Activated T-helper 1 cell treated with Interleukin-2 at 50 U/mL for 16 hours (primary cell): Measurements from ENCODE around the gene RNF5.
A peak's percentile ranks its signal among the peaks of the same experiment; 100 is the strongest.
"Not testable (repeated sequence)": the region's sequence is repeated elsewhere in the genome, so short reads cannot be mapped to it uniquely, and the experiment has no call there.

Experiments used
- DNase-seq: peaks from one replicate; pipeline ENCODE4 v3.0.0-alpha.2; 2020; ENCODE audit warnings: low read depth

The RNF5 gene

DNA sequence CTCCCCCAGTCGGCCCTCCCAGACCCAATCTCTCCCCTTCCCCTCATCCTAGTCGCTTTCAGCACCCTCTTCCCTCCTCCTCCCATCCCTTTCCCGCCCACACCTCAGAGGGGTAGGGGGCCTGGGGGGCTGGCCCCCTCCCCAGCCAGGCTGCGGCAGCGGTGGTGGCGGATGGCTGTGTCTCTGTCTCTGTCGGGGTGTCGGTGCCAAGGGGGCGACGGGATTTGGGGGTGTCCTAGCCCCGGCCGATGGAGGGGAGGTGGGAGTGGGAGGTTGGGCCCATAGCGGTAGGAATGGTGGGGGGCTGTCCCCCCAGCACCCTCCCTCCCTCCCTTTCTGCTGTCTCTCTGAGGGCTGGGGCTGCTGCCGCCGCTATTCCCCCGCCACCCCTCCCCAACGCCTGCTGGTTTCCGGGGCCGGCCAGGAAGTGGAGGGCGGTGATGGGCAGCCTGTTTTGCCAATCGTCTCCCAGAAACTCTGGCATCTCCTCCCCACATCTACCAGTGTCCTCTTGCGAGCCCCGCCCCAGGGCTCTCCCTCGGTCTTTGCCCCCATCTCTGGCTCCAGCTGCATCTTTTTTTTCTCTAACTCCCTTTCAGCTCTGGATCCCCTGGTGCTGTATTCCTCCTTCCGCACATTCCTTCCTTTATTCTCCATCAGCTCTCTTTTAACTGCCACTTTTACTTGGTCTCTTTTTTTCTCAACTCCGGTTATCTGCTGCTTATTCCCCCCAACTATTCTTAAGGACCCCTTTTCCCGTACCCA is 2.3 kb upstream of the RNF5 start, which contains the start of gene AGPAT1:
Gene AGPAT1, minus strand, starts transcription at position 374 of the 765 bp plus-strand sequence. CDS start 4,588 bp downstream, outside the sequence.
- peak; percentile 93 for DNase-seq

DNA sequence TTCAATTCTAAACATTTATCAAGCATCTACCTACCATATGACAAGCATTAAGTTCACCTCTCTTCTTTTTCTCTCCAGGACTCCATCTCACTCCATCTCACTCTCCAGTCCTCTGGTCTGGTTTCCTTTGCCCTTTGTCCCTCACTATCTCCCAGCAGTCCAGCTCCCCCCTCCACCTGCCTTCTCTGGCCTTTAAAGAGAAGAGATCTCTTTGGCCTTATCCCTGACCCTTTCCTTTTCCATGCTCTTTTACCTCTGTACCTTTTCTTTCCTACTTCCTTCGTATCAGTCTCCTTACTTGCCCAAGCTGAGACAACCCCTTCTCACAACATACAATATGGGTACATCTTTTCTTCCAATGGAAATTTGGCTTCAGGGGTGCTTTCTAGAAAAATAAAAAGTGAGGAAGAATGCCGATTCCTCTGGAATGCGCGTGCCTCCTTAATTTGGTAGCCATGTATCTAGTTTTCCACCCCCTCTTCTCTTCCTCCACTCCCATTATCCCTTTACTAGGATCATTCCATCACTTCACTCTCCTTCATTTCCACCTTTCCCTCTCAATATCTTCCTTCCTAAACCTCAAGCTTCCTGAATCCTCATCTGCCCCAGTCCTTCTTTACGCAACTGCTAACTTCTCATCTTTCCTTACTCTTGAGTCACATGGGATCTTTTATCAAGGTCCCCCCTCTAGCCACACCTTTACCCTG is 1.6 kb upstream of the RNF5 start:
- no peak for DNase-seq

DNA sequence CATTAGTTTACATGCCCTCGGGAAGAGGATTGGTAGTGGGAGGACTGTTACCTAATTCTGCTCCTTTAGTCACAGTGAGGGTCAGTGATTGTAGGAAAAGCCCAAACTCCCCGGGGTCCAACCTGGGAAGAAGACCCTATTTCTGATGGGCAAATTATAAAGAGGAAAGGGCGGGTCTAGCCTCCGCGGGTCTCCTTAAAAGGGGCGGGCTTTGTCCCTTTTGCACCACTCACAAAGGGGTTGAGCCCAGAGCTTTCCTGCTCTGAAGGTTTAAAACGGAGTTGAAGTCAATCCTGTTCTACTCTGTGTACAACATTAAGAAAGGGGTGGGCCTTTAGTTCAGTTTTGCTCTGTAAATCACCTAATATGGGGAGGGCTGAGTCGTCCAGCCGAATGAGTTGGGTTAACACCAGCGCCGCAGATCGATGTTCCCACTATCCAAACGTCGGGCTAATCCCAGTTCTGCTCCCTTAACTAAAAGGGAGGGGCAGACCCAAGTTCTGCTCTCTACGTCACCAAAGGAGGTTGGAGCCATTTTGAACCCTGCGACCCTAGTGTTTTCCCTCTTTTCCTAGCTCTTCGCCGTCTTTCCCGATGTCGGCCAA is 920 bp upstream of the RNF5 start:
- no peak for DNase-seq

DNA sequence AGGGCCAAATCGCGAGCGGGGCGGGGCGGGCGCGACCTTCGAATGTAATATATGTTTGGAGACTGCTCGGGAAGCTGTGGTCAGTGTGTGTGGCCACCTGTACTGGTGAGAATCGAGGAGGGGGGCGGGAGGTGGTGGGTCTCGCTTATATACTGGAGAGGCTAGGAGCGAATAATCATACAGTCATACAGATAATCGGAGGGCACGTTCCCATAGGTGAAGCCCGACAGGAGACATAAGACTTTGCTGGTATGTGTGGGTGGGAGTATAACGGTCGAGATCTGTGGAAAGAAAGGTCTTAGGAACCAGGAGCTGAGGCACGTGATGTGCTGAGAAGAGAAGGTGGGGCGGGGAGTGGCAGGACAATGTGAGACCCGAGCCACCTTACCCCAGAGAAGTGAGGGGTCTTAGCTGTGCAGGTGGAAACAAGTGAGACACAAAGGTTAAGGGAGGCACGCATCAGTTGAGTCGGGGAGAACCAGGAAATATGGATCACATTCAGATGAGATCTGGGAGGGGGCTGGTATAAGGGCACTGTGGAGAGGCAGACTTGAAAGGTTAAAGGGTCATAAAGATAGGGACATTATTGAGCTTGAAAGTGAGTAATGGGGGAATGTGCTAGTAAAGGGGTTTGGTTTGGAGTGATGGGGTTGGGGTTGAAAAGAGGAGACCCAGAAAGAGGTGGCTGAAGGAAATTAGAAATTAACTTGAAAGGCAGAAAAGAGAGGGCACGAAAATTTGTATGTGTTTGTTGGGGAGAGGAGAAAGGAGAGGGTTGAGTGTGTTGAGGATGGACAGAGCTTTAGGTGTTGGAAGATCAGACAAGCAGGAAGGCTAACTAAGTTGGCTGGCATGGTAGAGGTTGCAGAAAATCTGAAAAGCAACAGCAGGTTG is 589 bp downstream of the RNF5 start:
- DNase-seq, result no peak

DNA sequence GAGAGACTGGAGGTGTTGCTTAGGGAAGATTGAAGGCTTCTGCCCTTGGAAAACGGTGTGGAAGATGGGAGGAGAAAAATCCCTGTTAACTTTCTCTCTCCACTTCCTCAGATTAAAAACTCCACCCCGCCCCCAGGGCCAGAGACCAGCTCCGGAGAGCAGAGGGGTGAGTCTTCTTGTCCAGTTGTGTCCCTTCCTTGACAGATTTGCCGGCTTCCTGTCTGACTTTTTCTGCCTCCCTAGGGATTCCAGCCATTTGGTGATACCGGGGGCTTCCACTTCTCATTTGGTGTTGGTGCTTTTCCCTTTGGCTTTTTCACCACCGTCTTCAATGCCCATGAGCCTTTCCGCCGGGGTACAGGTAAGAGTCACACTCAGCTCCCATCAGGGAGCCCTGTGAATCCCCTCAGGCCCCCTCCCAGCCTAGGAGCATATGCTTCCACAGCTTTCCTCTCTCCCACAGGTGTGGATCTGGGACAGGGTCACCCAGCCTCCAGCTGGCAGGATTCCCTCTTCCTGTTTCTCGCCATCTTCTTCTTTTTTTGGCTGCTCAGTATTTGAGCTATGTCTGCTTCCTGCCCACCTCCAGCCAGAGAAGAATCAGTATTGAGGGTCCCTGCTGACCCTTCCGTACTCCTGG is 1.7 kb downstream of the RNF5 start:
- no peak for DNase-seq

DNA sequence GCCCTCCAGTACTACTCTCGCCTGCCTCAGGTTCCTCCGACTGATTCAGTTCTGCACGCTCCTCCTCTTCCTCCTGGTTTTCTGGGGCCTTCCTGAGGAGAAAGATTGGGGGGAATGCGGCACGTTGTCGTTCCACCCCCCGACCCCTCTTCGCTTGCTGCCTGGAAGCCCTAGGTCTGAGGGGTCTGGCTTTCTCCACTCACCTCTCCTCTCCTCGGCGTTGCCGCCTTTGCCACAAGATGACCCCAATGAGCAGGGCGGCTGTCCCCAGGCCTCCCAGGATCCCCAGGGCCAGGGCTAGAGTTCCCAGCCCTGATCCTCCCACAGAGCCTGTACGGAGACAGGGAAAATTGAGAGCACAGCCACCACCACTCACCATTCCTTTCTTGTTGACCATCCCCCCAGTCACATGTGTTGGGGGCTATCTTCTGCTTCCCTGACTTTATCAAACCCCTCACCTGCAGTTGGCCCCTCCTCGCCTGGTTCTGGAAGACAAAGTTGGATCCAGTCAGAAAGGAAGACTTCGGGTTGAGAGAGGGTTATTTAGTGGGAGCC is 3.0 kb downstream of the RNF5 start:
- DNase-seq, result no peak

DNA sequence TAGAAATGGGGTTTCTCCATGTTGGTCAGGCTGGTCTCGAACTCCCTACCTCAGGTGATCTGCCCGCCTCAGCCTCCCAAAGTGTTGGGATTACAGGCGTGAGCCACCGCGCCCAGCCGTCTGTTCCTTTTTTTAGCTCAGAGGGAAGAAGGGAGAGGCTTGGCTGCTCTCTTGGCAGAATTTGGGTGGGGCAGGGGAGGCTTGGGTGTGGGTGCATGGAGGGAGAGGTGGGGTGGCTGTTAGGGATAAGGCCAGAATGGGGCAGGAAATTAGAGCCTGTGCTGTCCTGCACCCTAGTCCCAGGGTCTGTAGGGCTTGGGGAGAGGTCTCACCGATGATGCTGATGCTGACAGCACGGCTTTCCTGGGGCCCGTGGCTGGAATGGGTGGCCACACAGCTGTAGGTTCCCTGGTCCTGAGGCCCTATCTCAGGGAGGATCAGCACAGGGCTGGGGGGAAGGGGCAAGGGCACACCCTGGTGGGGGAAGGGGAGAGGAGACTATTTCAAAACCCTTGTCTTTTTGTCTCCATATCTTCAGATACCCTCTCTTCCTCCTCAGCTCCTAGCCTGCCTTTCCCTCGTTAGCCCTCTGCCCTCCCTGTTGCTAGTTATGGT is 3.8 kb downstream of the RNF5 start:
- DNase-seq, result no peak

DNA sequence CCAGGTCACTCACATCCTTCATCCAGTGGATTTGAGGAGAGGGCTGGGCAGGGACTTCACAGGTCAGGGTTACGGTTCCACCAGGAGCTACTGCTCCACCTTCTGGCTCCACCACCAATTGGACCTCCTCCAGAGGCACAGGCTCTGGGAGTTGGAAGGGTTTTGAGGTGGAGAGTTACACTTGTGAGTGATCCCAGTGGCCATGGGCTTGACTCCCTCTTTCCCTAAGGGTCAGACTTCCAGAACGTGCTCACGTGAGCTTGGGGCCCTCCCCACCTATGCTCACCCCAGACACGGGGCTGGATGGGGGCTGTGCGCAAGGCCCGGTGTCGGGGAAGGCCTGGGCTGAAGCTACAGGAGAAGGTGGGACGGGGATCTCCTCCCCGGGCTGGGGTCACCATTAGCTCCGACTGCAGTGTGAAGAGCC is 4.4 kb downstream of the RNF5 start:
- no peak for DNase-seq

DNA sequence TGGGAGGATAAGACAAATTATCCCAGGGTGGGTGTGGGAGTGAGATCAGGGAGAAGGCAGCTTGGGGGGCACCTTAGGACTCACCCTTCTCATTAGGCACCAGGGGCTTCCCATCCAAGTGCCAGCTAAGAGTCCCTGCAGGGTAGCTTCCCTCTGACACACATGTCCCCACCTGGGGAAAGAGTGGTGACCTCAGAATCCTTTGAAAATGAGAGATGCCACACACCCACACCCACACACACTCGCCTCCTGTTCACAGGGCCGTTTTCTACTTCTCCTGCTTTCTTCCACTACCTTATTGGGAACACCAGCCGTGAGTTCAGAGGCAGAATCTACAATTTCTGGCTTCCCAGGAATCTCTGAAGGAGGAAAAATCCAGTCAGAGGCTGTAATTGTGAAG is 4.8 kb downstream of the RNF5 start:
- DNase-seq, result no peak

DNA sequence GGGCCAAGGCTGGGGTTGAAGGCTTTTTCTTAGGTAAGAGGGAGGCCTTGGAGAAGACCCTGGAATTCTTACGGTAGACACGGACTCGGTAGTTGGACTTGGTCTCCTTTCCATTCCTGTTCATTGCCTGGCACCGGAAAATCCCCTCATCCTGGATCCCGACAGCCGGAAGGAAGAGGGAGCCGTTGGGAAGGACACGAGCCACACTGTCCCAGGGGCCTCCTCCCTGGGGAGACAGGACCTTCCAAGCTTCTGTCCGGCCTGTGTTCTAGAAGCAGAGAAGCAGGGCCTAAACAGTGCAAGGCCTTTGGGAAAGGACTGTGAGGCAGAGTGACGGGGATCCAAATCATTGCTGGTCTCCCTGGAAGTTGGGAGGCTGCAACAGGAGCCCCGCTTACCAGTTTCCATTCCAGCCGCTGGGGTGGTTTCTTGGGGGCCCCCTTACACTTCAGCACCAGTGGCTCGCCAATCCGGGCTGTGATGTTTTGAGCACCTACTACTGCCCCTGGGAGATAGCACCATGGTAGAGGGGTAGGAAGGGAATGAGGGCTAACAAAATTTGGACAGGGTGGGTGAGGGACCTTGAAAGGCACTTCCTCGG is 5.4 kb downstream of the RNF5 start:
- no peak for DNase-seq

DNA sequence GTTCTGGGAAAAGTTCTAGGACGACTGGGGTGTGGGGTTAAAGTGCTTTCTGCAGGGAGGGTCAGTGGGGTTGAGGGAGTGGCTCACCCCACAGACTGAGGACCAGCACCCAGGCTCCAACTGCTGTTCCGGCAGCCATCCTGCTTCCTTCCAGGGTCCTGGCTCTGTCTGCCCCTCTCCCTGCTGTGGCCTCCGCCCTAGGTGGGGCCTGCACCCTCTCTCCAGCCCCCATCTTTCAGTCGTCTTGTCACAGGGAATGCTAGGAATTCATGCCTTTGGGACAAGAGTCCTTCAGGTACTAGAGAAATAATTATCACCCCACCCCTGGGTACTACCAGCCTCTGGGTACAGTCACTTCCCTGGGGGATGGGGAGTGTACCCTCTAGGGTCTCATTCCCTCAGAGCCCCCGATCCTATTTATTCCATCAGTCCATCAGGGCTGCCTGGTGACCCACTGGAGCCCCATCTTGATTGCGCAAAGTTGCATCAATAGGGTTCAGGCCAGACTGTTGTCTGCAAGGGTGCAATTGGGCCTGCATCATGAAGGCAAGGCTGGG is 6.0 kb downstream of the RNF5 start, which contains the start of gene AGER:
Gene AGER, minus strand, starts transcription at position 170 of the 557 bp plus-strand sequence. Its CDS starts 31 bp downstream, at position 139.
- DNase-seq, result no peak

DNA sequence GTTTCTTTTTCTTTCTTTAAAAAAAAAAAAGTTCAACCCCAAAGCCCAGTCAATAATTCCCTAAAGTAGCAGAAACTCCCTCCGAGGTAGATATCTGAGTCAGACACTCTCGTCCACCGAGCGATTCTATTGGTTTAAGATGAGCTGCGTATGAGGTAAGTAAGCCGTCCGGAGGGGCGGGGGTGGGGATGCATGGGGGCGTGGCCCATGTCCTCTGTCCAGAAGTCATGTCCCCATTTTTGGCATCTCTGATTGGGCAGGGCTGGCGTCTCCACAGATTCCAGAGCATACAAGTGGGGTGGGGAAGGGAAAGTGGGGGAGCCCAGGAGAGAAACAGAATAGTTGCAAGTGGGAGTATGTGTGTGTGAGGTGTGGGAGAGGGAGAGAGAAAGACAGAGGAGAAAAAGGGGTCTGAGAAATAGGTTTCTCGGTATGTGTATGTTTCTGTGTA is 7.5 kb downstream of the RNF5 start:
- DNase-seq, result not testable (repeated sequence)

DNA sequence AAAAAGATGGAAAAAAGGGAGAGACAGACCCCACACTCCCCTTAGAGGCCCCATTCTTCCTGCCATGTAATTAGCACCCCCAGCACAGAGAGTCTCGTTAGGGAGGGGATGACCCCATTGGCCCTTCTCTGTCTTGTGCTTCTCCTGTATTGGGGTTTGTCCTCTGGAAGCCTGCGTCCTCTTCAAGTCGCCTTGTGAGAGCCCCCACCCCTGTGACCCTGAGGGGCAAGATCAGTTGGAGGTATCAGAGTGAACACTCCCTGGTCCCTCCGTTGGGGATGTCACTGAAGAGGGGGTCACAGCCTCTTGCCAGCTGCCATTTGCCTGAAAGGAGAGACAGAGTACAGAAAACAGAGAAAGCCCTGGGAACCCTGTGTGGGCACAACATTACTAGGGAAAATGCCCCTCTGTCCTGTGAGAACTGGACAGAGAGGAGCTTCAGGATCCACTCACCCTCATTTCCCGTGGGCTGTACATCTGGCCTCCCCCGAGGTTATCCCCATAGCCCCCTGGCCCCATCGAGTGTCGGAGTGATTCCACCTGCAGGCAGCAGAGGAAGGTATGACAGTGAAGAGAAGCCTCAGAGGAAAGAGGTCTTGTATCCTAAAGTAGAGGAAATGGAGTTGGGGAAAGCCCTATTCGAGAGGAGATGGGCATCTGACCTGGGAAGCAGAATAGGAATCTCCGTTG is 8.1 kb downstream of the RNF5 start:
- DNase-seq, result not testable (repeated sequence)

DNA sequence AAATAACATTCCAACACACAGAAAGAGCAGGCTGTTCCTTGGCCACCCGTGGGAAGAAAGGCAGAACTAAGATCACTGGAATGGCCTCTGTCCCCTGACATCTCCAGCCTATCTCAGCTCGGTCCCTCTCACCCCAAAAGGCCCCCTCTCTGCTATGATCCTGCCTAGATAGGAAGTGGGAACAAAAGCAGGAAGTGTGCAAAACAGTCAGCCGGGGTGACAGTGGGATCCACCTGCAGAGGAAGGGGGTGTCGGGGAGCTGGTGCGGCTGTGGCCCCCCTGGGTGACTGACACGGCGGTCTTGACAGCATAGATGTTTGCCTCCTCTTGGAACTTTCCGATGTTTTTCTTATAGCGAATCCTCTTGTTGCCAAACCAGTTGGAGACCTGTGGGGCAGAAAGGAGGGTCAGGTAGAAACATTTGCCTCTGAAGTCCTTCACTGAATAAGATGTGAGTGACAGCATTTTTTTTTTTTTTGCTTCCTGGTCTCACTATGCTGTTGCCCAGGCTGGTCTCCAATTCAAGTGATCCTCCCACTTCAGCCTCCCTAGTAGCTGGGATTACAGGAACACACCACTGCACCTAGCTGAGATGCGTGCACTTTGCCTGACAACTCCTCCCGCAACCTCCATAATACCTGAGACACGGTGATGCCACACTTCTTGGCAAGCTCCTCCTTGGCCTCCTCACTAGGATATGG is 9.0 kb downstream of the RNF5 start:
- no peak for DNase-seq

DNA sequence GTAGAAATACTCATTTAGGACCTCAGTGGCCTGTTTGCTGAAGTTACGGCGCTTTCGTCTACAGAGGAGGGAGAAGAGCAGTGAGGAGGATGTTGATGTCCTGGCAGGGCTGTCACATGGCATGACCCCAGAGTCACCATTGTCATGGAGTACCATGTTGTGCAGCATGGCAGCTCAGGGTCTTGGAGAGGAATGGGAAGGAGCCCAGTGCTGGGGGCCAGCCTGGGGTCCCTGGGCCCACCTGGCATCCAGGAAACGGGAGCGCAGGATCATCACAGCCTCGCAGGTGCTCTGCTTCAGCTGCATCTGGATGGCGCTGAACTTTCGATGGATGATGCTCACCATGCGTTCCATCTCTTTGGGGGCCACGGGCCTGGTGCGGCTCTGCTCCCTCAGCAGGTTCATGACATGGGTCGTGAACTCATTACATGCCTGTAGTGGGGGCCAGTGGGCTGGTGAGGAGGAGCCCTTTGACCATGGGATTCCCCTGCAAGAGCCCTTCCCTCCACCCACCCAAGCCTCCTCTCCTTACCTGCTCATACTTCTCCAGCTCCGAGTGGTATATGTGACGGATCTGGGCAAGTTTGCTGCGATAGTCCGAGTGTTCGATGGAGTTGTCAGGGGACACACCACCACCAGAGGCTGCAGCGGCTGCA is 9.6 kb downstream of the RNF5 start:
- DNase-seq, result not testable (repeated sequence)

DNA sequence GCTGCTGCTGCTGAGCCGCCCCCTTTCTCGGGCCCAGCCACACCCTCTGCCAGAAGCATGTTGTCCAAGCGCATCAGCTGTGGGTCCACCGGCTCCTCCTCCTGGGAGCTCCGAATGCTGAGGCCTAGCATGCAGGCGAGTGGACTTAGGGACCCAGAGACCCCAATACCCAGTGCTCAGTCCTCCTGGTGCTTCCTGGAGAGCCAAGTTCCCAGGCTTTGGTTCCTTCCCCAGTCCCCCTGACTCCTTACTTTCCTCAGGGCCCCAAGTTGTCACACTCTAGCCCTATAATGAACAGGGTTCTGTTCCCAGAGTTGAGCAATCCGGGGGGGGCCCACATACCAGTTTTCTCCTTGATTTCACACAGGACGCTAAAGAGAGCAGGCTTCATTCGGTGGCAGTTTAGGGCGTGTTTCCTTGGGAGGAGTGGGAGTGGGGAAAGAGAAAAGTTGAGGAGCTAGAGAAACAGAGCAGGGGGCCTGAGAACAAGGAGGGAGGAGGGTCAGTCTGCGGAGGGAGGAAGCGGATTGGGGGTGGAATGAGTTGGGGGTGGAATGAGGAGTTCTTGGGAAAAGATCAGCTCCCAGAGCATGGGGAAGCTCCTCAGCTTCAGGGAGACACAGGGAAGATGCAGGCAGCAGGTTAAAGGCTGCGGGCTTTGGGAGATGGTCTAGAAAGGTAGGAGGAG is 10.3 kb downstream of the RNF5 start:
- DNase-seq, result no peak

DNA sequence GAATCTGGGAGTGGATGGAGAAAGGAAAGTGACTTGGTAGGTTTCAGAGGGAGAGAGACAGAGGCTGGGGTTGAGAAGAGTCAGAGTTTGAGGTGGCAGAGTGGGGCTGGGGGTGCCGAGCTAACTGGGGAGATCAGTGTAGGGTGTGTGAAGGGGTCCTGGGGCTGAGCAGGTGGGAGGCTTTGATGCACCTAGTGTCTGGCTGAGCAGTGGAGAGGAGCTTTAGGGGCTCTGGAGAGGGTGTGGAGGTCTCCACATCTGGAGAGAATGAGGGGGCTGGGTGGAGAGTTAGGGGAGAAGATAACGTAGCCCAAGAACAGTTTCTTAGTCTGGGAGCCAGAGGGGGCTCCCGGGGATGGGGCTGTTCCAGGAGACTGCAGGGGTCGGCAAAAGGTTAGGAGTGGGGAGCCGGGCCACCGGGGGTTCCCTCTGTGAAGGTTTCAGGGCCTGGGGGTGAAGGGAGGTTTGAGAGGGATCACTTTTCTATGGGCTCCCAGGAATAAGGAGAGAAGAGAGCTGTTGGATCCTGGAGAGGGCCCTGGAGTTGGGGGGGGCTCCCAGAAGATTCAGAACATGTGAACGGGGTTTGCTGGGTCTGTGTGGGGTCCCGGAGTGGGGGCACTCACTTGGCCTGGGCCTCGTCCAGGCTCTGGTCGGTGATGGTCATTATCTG is 11.0 kb downstream of the RNF5 start:
- no peak for DNase-seq
